CD4-positive, alpha-beta memory T cell (primary cell): ENCODE measurements around the gene HOXC4. TPM values are rescaled to one million over a fixed set of nuclear protein-coding genes. Genes with fewer than 3 reads are reported as not detected.

Experiments used
- CTCF ChIA-PET: fragments of 350-600 bp; sonication (Branson Sonifier 250); formaldehyde crosslinking; loops from one replicate; lab custom pipeline; 2021; ENCODE audit warnings: inconsistent platforms; ENCODE audit not compliant: partially characterized antibody; lab: Charles Lee
- POLR2A ChIA-PET: fragments of 350-600 bp; sonication (Branson Sonifier 250); formaldehyde crosslinking; loops from one replicate; lab custom pipeline; 2021; ENCODE audit not compliant: partially characterized antibody; lab: Charles Lee
- DNase-seq, 5 donors: peaks; one replicate each; pipeline versions ENCODE4 v3.0.0 to v3.0.0-alpha.2; 2020 to 2022; ENCODE audit warnings: mixed read lengths in 1 of 5
- H3K27ac ChIP-seq: one replicate; pipeline ENCODE4 v1.7.0; 2013; ENCODE audit warnings: low read depth, low read length
- H3K27me3 ChIP-seq: 2 replicates; pipeline ENCODE4 v1.7.0; 2013; ENCODE audit warnings: mild to moderate bottlenecking, low read length, moderate library complexity; ENCODE audit not compliant: insufficient read depth
- H3K36me3 ChIP-seq: 2 replicates; pipeline ENCODE4 v1.7.0; 2013; ENCODE audit warnings: mild to moderate bottlenecking, low read length, moderate library complexity; ENCODE audit not compliant: insufficient read depth
- H3K4me1 ChIP-seq: 2 replicates; pipeline ENCODE4 v1.7.0; 2013; ENCODE audit warnings: mild to moderate bottlenecking, low read length, moderate library complexity; ENCODE audit not compliant: insufficient read depth
- H3K4me3 ChIP-seq, 2 donors: one replicate each; pipeline ENCODE4 v1.7.0; 2013; ENCODE audit warnings: low read length in 2 of 2, mild to moderate bottlenecking in 1 of 2
- H3K9me3 ChIP-seq, 2 donors: one replicate each; pipeline ENCODE4 v1.7.0; 2013; ENCODE audit warnings: low read length in 2 of 2, control low read depth in 1 of 2; ENCODE audit not compliant: control insufficient read depth in 1 of 2
- H3K27ac Mint-ChIP-seq, 7 donors: one replicate each; pipeline ENCODE4 v1.8.0; 2020 to 2021; ENCODE audit warnings: mixed read lengths in 7 of 7, mild to moderate bottlenecking in 6 of 7, inconsistent platforms in 3 of 7, moderate library complexity in 3 of 7
- H3K27me3 Mint-ChIP-seq, 2 donors: one replicate each; pipeline ENCODE4 v1.8.0; 2020 to 2021; ENCODE audit warnings: mixed read lengths in 2 of 2
- H3K36me3 Mint-ChIP-seq, 2 donors: one replicate each; pipeline ENCODE4 v1.8.0; 2020 to 2021; ENCODE audit warnings: mixed read lengths in 2 of 2, inconsistent platforms in 1 of 2, mild to moderate bottlenecking in 1 of 2
- H3K4me1 Mint-ChIP-seq, 4 donors: one replicate each; pipeline ENCODE4 v1.8.0; 2020 to 2021; ENCODE audit warnings: mixed read lengths in 4 of 4, mild to moderate bottlenecking in 1 of 4
- H3K4me3 Mint-ChIP-seq, 8 donors: one replicate each; pipeline ENCODE4 v1.8.0; 2020 to 2021; ENCODE audit warnings: mixed read lengths in 8 of 8, mild to moderate bottlenecking in 7 of 8, moderate library complexity in 6 of 8, inconsistent platforms in 3 of 8
- H3K9me3 Mint-ChIP-seq, 8 donors: one replicate each; pipeline ENCODE4 v1.8.0; 2020 to 2021; ENCODE audit warnings: mixed read lengths in 8 of 8, mild to moderate bottlenecking in 5 of 8, inconsistent platforms in 3 of 8, moderate library complexity in 1 of 8
- intact Hi-C: fragments of 100-400 bp; cut with micrococcal nuclease; formaldehyde crosslinking; loops from one replicate; pipeline ENCODE4 v1.15.1; 2023
- polyA plus RNA-seq, 2 donors: library from polyadenylated mRNA; unstranded; fragments of 300-500 nt; fragmentation: Illumina TruSeq; gene quantifications; one replicate each; pipeline ENCODE4 v1.2.3, GENCODE V29; 2021
- total RNA-seq, 2 experiments: library from RNA; stranded (reverse); gene quantifications; one replicate each; pipeline ENCODE4 v1.2.3, GENCODE V29; 2021

HOXC4 gene
- total and polyA plus RNA-seq, 4 experiments from 2014 or later: not detected

GRCh38 chr12:54047964-54048303, 5.7 kb upstream of the HOXC4 start:
- Mint-ChIP-seq H3K9me3 (peaks cover 0 to 7% (median 0%) of the 10 kb centered on the region in 8 donors), H3K4me3 (peak overlapping the region in 2 of 8 donors; percentile 48 to 52), H3K27ac (peak overlapping the region in 2 of 7 donors; percentile 4 to 33), H3K36me3 (no peaks in the 10 kb centered on the region), H3K4me1 (peaks cover 14 to 37% (median 23%) of the 10 kb centered on the region in 4 donors), H3K27me3 (peaks cover 70 to 82% of the 10 kb centered on the region in 2 donors)
- POLR2A ChIA-PET: no interaction called here
- Histone ChIP-seq H3K9me3 (no peaks in the 10 kb centered on the region), H3K27me3 (peaks cover 96% of the 10 kb centered on the region), H3K4me1 (peaks cover 29% of the 10 kb centered on the region), H3K4me3 (no peak overlapping the region), H3K27ac (no peak overlapping the region), H3K36me3 (no peaks in the 10 kb centered on the region)
- no peak for DNase-seq
- CTCF ChIA-PET: no interaction called here
- intact Hi-C loops: no loop called here

GRCh38 chr12:54048406-54049093, 5.1 kb upstream of the HOXC4 start:
- POLR2A ChIA-PET: no interaction called here
- Histone ChIP-seq H3K4me1 (peaks cover 36% of the 10 kb centered on the region), H3K36me3 (no peaks in the 10 kb centered on the region), H3K9me3 (no peaks in the 10 kb centered on the region), H3K4me3 (no peak overlapping the region), H3K27ac (no peak overlapping the region), H3K27me3 (peaks cover 96% of the 10 kb centered on the region)
- Mint-ChIP-seq H3K4me3 (peak overlapping the region in 1 of 8 donors; percentile 45), H3K9me3 (peaks cover 0 to 7% (median 0%) of the 10 kb centered on the region in 8 donors), H3K27me3 (peaks cover 69 to 78% of the 10 kb centered on the region in 2 donors), H3K36me3 (no peaks in the 10 kb centered on the region), H3K27ac (peak overlapping the region in 1 of 7 donors; percentile 33), H3K4me1 (peaks cover 14 to 40% (median 27%) of the 10 kb centered on the region in 4 donors)
- CTCF ChIA-PET: no interaction called here
- intact Hi-C loops: no loop called here
- no peak for DNase-seq

GRCh38 chr12:54049108-54049507, 4.5 kb upstream of the HOXC4 start:
- intact Hi-C loops: no loop called here
- ChIA-PET POLR2A (no interaction called here), CTCF (no interaction called here)
- Histone ChIP-seq H3K36me3 (no peaks in the 10 kb centered on the region), H3K9me3 (no peaks in the 10 kb centered on the region), H3K27me3 (peaks cover 97% of the 10 kb centered on the region), H3K4me3 (no peak overlapping the region), H3K27ac (no peak overlapping the region), H3K4me1 (peaks cover 41% of the 10 kb centered on the region)
- H3K27ac Mint-ChIP-seq: no peak overlapping the region
- H3K4me1 Mint-ChIP-seq: peaks cover 15 to 44% (median 28%) of the 10 kb centered on the region in 4 donors
- peaks cover 68 to 78% of the 10 kb centered on the region in 2 donors for H3K27me3 Mint-ChIP-seq
- H3K36me3 Mint-ChIP-seq: no peaks in the 10 kb centered on the region
- H3K4me3 Mint-ChIP-seq: no peak overlapping the region
- no peak for DNase-seq
- H3K9me3 Mint-ChIP-seq: peaks cover 0 to 7% (median 0%) of the 10 kb centered on the region in 8 donors

- H3K27me3 Mint-ChIP-seq: peaks cover 62 to 71% of the 10 kb centered on the region in 2 donors
- intact Hi-C loops: no loop called here
- H3K4me3 Mint-ChIP-seq: peak overlapping the region in 2 of 8 donors; percentile 12 to 30
- Histone ChIP-seq H3K4me1 (peaks cover 41% of the 10 kb centered on the region), H3K9me3 (no peaks in the 10 kb centered on the region), H3K36me3 (no peaks in the 10 kb centered on the region), H3K27me3 (peaks cover 90% of the 10 kb centered on the region), H3K27ac (no peak overlapping the region), H3K4me3 (no peak overlapping the region)
- DNase-seq: no peak
- H3K36me3 Mint-ChIP-seq: no peaks in the 10 kb centered on the region
- peaks cover 18 to 52% (median 32%) of the 10 kb centered on the region in 4 donors for H3K4me1 Mint-ChIP-seq
- H3K9me3 Mint-ChIP-seq: peaks cover 0 to 7% (median 0%) of the 10 kb centered on the region in 8 donors
- CTCF ChIA-PET: interaction anchor here (0.5 to 1.1 kb wide), 4 partner anchors 18 to 156 kb away, joined by 3 to 4 read pairs (median 4); partner anchors contain the start of gene HOXC5
- H3K27ac Mint-ChIP-seq: no peak overlapping the region
- POLR2A ChIA-PET: no interaction called here
Observed at GRCh38 chr12:54050482-54050810, 3.2 kb upstream of the HOXC4 start.

GRCh38 chr12:54051026-54051842, 2.4 kb upstream of the HOXC4 start:
- H3K4me3 Mint-ChIP-seq: peak overlapping the region in 1 of 8 donors; percentile 17

GRCh38 chr12:54051874-54052437, 1.7 kb upstream of the HOXC4 start:
- POLR2A ChIA-PET: no interaction called here
- Mint-ChIP-seq H3K27me3 (peaks cover 63 to 69% of the 10 kb centered on the region in 2 donors), H3K4me3 (peak overlapping the region in 5 of 8 donors; percentile 10 to 55 (median 37)), H3K9me3 (peaks cover 0 to 7% (median 0%) of the 10 kb centered on the region in 8 donors), H3K36me3 (no peaks in the 10 kb centered on the region), H3K4me1 (peaks cover 16 to 52% (median 31%) of the 10 kb centered on the region in 4 donors), H3K27ac (peak overlapping the region in 1 of 7 donors; percentile 20)
- peaks cover 40% of the 10 kb centered on the region for H3K4me1 ChIP-seq
- H3K27ac ChIP-seq: no peak overlapping the region
- no peaks in the 10 kb centered on the region for H3K36me3 ChIP-seq
- peaks cover 76% of the 10 kb centered on the region for H3K27me3 ChIP-seq
- CTCF ChIA-PET: interaction anchor here (1.3 kb wide), 1 partner anchor 46 kb away, joined by 5 read pairs; no protein-coding TSS in a partner anchor
- H3K4me3 ChIP-seq: no peak overlapping the region
- intact Hi-C loops: no loop called here
- no peak for DNase-seq
- H3K9me3 ChIP-seq: no peaks in the 10 kb centered on the region

More at GRCh38 chr12:54051026-54051842, 2.4 kb upstream of the HOXC4 start:
- H3K36me3 ChIP-seq: no peaks in the 10 kb centered on the region
- DNase-seq: no peak
- CTCF ChIA-PET: interaction anchor here (0.5 to 1.1 kb wide), 5 partner anchors 18 to 157 kb away, joined by 3 to 4 read pairs (median 3); partner anchors contain the start of gene HOXC5
- peaks cover 0 to 7% (median 0%) of the 10 kb centered on the region in 8 donors for H3K9me3 Mint-ChIP-seq
- peaks cover 64 to 69% of the 10 kb centered on the region in 2 donors for H3K27me3 Mint-ChIP-seq
- intact Hi-C loops: no loop called here
- H3K4me1 ChIP-seq: peaks cover 41% of the 10 kb centered on the region
- peaks cover 18 to 52% (median 32%) of the 10 kb centered on the region in 4 donors for H3K4me1 Mint-ChIP-seq
- H3K27me3 ChIP-seq: peaks cover 83% of the 10 kb centered on the region
- no peak overlapping the region for H3K4me3 ChIP-seq
- no peaks in the 10 kb centered on the region for H3K9me3 ChIP-seq
- POLR2A ChIA-PET: no interaction called here
- H3K27ac ChIP-seq: no peak overlapping the region
- H3K27ac Mint-ChIP-seq: no peak overlapping the region
- H3K36me3 Mint-ChIP-seq: no peaks in the 10 kb centered on the region
